ENCODE data around the gene INO80E.
A peak's percentile ranks its signal among the peaks of the same experiment; 100 is the strongest.

Gene INO80E

GRCh38 chr16:29992344-29992967, 3.6 kb upstream of the INO80E start:
- no peak for DNase-seq (ENCODE audit: low read depth in 2 of 2)

DNA sequence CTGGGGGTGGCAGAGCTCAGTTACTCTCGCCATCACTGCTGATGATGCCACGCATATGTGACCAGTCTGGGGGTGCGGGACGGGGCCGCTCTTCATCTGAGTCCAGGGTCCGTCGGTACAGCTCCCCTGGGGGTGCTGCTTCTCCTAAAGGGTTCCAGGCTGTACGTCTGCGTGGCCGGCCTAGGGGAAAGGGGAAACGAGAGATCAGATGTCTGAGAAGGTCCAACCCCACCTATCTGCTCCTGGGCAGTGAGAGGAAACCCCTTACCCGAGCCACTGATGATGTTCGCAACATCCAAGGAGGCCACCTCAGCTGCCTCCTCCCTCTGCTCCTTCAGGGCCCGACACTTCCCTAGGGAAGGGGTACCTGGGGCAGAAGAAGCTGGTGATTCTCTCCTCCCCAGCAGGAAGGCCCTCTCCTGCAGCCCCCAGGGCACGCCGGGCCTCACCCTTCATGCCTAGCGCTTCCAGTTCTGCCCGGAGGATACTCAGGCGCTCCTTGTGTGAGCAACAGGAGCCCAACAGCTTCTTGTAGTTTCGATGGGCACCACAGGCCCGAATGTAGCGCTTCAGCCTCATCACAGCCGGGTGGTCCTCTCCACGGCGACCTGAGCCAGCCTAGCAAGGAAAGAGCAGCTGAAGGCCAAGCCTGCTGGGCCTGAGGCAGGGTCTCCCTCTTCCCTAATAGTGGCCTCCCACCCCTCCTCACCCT, 2.7 kb upstream of the INO80E start:
- no peak for DNase-seq (ENCODE audit: low read depth in 2 of 2)

GRCh38 chr16:29993903-29994599, 2.0 kb upstream of the INO80E start:
- no peak for DNase-seq (ENCODE audit: low read depth in 2 of 2)

DNA sequence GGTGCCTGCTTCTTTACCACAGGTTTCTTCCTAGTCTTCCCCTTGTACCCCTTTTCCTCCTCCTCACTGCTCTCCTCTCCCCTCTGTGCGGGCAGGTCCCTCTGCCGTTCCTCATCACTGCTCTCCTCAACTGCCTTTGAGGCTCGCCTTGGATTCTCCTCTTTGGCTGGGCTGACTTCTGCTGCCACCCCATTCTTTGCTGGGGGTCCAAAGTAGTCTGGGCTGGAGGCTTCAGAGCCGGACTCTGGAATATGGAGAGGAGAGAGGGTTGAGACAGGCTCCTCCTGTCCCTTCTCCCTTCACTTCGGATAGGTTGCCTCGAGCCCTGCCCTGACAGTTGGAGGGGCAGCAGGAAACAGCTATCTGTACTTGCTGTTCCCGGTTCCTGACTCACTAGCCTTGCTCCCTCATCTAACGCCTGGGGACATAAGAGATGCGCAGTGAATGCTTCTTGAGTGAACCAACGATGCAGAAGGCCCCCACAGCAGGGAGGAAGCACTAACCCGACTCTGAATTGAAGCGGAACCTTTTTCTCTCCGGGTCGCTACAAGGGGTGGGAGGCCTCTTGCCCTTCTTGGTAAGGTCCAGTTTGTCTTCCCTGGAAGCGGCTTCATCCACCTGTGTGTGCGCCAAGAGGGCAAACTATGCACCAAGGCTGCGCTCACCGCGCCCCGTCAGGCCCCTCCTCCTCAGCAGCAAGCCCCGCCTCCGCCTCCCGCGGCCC, 1.3 kb upstream of the INO80E start:
- DNase-seq (ENCODE audit: low read depth in 2 of 2): peak; percentile 61 to 70

DNA sequence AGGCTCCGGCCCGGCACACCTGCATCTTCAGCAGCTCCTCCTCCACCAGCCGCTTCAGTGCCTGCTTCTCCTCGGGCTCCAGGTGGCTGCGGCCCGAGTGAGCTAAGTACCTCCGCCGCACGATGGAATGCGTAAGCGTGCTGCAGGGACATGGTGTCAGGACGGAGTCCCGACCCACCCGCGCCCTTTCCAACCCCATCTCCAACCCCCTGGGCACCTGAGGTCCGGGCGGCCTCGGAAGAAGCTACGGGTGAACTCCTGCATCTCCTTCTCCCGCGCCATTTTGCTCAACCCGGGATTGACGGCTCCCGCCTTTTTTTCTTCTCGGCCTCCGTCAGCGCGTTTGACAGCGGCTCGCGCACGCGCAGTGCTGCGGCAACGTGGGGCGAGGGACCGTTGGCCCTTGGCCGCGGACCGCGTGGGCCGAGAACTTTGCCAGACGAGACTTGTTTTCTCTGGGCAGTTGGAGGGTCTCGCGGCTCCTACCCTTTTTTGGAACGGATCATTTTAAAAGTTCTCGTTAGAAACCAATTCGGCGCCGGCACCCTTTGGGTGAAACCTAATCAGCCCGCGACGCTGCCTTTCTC, 624 bp upstream of the INO80E start, which contains the start of gene HIRIP3:
Gene HIRIP3 (minus strand): TSS at position 294 of the 587 bp plus-strand sequence. CDS start 12 bp downstream, at position 282.
- DNase-seq (ENCODE audit: low read depth in 2 of 2): peak; percentile 82 to 85

DNA sequence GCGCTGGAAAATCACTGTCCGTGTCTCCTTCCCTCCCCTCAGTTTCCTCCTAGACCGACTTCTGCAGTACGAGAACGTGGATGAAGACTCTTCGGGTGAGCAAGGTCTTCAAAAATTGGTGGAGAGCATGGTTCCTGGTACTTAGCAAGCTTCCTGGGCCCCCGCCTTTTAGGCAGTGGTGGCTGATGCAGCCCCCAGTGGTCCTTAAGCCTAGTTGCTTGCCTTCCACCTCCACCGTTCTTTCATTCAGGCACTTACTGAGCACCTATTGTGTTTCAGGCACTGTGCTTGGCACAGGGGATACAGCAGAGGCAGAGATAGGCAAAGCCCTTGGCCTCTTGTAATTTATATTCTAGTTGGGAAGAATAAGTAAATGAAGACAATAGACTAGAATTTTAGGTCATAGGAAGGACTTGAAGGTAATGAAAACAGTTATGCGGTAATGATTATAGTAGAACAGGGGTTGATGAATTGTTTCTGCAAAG, 767 bp downstream of the INO80E start:
- DNase-seq (ENCODE audit: low read depth in 2 of 2): no peak

DNA sequence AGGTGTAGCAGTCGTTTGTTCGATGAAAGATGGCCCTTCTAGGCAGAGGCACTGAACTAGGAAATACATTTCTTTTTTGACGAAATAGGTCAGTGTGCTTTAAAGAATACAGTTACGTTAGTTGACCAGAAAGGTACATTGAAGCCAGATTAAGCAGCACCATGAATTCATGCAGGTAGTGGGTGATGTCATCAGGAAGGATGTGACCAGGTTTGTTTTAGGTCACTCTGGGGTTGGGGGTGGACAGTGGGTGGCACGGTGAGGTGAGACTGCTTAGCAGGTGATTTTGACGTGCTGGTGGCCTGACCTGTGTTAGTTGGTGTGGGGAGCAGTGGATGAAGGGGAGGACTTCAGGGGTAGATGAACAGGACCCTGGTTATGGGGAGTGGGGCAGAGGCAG, 3.6 kb downstream of the INO80E start:
- DNase-seq (ENCODE audit: low read depth in 2 of 2): no peak

DNA sequence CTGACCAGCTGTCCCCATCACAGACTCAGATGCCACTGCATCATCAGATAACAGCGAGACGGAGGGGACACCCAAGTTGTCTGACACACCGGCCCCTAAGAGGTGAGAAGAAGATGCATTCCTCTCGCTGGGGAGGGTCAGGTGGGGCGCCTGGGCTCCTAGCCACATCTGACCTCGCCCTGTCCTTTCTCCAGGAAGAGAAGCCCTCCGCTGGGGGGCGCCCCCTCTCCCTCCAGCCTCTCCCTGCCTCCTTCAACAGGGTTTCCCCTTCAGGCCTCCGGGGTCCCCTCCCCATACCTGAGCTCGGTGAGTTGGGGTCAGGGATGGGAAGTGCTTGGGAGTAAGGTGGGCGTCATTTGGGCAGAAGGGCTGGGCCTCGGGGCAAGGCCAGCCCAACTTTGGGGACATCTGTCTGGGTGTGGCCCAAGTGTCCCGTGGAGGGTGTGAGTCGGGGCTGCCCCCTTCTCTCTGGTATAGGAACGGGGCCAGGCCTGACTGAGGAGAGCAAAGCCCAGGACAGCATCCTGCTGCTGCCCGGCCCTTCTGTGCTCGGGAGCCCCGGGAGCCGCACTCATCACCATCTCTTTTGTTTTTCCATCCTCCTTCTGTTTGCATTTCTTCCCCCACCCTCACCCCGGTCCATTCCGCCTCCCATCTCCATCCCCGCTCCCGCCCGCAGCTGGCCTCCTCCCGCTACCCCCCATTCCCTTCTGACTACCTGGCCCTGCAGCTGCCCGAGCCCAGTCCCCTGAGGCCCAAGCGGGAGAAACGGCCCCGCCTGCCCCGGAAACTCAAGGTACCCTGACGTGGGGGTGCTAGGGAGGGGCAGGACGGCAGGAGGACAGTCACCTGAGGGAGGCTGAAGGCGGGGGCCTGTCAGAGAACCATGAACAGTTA, 4.9 kb downstream of the INO80E start:
- no peak for DNase-seq (ENCODE audit: low read depth in 2 of 2)

DNA sequence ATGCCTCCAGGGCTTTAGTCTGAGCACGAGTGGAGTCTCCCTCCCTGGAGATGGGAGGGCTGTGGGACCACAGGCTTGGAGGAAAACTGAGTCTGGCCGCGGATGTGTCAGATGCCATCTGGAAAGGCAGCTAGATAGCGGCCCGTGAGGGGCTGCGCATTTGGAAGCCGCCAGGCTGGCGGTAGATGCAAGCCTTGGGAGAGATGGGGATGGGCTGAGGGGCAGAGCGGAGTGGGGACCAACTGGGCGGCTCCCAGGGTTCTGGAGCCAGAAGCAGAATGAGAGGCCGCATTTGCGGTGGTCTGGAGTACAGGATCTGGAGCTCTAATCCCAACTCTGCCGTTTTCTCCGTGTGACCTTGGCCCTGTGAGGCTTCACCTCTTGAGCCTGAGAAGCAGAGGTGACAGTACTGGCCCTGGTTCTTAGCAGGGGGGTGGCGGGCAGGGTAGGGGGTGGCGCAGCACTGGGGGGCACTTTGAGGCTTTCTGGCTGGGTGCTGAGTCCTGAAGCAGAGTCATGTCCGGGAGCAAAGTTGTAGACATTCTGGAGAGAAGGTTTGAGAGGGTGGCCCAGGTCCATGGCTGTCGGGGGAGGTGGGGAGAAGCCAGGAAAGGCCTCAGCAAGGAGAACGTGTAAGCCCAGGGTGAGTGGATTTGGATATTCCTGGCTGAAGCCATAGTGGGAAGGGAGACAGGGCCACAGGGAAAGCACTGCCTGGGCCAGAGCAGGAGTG, 6.7 kb downstream of the INO80E start:
- DNase-seq (ENCODE audit: low read depth in 2 of 2): no peak

DNA sequence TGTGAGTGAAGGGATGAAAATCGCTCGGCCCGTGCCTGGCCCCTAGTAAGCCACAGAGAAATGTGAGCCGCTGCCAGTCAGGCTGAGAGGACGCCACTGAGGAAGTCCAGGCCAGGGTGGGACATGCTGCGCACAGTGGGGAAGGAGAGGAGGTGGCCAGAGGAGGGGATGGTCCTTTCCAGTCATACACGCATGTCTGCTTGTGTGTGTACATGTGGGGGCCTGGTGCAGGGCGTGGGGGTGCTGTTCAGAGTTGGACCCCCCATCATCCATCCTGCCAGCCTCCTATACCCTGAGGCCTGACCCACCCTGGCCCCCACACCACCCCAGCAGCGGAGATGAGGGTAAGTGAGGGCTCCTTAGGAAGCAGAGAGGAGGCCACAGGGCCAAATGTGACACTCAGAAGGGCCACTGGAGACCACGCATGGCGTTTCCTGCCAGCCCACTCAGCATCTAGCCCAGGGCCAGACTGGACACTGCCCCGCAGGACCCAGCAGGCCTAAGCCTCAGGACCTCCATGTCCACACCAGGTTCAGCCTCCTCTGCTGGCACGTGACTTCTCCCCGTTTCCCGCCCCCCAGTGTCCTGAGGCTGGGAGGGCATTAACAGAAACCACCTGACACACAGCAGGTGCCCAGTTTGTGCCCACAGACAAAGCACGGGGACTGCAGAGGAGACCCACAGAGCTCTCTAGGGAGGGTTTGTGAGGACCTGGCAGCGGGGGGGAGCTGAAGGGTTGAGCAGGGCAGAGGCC, 7.8 kb downstream of the INO80E start:
- DNase-seq (ENCODE audit: low read depth in 2 of 2): no peak

DNA sequence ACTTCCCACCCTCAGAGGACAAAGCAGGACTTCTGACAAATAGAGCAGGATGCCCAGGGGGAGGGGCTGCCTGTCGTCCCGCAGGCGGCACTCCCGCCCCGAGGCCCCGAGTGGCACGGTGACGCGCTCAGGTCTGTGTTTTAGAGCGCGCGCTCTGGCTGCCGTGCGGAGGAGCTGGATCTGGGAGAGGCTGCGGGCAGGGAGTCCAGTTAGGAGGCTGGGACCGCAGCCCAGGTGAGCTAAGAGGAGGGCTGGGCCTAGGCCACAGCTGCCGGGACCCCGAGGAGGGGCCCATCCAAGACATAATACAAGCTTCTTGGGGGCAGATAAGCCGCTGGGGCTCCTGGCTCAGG, 8.4 kb downstream of the INO80E start:
- no peak for DNase-seq (ENCODE audit: low read depth in 2 of 2)

DNA sequence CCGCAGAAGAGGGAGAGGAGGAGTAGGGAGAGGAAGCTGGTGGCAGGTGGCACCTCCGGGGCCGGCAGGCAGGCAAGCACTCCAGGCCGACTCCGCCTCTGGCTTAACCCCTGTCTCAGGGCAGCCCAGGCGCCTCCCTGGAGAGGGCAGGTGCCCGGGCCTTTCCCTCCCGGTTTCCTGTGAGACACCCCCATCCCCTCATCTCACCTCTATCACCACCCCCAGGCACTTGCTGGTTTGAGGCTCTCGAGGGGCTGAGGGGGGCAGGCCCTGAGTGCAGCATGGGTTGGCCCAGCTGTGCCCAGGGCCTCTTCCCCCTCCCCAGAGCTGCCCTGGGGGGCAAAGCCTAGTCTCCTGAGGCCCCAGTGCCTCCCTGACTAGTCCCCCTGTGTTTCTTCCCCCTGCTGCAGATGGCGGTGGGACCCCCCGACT, 8.8 kb downstream of the INO80E start:
- no peak for DNase-seq (ENCODE audit: low read depth in 2 of 2)

GRCh38 chr16:30005341-30006094, 9.5 kb downstream of the INO80E start:
- no peak for DNase-seq (ENCODE audit: low read depth in 2 of 2)

DNA sequence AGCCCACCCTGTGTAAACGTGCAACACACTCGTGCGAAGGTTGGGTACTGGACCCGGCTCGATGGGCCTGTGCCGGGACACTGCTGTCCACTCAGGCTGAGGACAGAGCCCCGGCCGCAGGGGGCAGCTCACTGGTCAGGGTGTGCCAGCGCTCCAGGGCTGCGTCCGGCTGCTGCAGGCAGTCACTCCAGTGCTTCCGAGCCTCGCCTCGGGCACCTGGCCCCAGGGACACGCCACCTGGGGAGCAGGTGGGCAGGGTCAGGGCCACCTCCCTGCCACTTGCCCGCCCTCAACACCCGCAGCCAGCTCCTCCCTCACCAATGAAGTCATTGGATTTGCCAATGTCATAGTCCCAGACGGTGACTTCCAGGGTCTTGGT, 10.0 kb downstream of the INO80E start:
- no peak for DNase-seq (ENCODE audit: low read depth in 2 of 2)

DNA sequence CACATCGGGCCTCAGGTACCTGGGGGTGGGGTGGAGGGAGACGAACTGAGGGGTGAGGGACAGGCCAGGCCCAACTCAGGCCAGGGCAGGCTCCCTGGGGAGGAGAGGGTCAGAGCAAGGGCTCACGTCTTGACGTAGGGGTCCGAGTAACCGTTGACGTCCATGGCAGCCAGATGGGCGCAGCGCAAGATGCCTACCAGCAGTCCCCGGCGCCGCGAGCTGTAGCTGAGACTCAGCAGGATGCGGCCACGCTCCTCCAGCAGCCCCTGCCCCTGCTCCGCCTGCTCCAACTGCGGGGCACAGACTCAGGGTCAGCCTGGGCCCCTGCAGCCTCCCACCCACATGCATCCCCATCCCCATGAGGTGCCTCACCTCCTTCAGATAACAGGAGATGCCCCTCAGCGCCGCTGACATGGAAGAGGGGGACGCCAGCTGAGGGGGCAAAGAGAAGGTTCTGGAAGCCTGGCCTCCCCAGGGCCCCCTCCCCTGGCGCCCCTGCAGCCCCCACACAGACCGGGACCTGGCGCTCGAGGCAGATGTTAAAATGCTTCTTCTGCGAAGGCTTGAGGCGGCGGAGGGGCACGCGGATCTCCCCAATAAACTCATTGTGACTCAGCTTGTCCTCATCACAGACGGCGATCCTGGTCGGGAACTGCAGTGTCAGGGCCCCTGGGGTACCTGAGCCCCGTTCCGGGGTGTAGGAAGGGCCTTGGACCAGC, 10.8 kb downstream of the INO80E start:
- no peak for DNase-seq (ENCODE audit: low read depth in 2 of 2)

DNA sequence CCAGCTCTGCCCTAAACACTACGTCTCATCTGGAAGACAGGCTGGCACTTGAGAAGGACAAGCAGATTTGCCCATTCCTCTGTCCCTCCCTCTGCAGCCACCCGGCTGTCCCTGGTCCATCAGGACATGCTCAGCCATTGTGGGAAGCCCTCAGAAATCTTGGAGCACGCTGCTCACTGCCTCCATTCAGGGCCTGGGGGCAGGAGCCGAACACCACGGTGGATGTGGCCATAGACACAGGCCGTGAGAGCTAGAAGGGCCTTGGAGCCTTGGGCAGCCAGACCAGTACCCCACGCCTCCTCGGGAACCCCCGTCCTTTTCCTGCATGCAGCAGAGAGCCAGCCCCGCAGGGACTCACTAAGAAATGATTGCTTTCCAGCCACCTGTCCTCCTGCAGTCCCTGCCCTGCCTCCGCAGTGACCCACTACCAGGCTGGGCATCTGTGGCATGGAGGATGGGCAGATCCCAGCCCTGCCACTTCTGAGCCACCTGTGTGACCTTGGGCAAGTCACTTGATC, 11.4 kb downstream of the INO80E start:
- no peak for DNase-seq (ENCODE audit: low read depth in 2 of 2)

DNA sequence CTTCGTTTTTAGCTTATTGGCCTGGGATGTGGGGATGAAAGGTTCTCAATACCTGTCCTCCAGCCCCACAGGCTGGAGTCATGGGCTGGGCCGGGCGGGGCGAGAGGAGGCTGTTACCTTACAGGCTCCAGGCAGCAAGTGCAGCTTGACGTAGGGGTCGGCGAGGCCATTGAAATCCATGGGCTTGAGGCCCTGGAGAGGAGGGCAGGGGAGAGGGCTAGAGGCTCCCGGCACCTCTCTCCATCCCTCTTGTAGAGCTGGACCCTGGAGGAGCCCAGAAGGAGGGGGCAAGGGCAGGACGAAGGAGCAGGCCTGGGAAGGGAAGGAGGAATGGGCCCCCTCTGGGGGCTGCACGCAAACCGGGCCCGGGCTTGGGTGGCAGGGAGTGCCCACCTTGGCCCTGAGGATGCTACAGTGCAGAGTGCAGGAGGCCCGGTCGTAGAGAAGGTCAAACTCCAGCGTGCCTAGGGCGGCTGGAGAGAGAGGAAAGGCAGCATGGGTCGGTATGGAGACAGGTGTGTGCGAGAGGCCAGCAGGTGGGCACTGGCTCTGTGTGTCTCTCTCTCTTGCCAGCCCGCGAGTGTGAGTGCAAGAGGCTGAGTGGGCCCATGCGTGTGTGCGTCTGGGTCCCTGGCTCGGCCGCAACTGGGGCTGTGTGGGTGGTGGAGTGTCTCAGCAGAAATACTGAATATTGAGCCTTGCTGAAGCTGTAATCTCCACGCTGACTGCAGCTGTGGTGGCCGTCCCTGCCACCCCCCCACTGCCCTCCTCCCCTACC, 13.2 kb downstream of the INO80E start:
- DNase-seq (ENCODE audit: low read depth in 2 of 2): no peak

Data from stimulated activated CD8-positive, alpha-beta memory T cell treated with anti-CD3 and anti-CD28 coated beads, Interleukin-15, amount 100 ng/mL, for 48 hours (primary cell).